ENCODE results near the gene SIPA1L2.
"Not testable (repeated sequence)": the region's sequence is repeated elsewhere in the genome, so short reads cannot be mapped to it uniquely, and the experiment has no call there.

The SIPA1L2 gene

GRCh38 chr1:232613752-232614381 is 16.1 kb downstream of the SIPA1L2 start:
- DNase-seq (ENCODE audit: low read depth), result no peak

DNA sequence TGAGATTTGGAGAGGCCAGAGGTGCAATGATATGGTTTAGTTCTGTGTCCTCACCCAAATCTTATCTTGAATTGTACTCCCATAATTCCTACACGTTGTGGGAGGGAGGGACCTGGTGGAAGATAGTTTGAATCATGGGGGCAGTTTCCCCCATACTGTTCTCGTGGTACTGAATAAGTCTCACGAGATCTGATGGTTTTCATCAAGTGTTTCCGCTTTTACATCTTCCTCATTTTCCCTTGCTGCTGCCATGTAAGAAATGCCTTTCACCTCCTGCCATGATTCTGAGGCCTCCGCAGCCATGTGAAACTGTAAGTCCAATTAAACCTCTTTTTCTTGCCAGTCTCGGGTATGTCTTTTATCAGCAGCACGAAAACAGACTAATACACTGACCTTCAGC is 17.1 kb downstream of the SIPA1L2 start:
- DNase-seq (ENCODE audit: low read depth), result not testable (repeated sequence)

DNA sequence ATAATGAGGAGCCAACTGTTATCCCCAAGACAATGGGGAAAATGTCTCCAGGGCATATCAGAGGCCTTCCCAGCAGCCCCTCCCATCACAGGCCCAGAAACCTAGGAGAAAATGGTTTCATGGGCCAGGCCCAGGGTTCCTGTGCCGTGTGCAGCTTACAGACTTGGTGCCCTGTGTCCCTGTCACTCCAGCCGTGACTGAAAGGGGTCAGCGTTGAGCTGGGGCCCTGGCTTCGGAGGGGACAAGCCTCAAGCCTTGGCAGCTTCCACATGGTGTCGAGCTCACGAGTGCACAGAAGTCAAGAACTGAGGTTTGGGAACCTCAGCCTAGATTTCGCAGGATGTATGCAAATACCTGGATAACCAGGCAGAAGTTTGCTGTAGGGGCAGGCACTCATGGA is 18.1 kb downstream of the SIPA1L2 start:
- DNase-seq (ENCODE audit: low read depth), result no peak

DNA sequence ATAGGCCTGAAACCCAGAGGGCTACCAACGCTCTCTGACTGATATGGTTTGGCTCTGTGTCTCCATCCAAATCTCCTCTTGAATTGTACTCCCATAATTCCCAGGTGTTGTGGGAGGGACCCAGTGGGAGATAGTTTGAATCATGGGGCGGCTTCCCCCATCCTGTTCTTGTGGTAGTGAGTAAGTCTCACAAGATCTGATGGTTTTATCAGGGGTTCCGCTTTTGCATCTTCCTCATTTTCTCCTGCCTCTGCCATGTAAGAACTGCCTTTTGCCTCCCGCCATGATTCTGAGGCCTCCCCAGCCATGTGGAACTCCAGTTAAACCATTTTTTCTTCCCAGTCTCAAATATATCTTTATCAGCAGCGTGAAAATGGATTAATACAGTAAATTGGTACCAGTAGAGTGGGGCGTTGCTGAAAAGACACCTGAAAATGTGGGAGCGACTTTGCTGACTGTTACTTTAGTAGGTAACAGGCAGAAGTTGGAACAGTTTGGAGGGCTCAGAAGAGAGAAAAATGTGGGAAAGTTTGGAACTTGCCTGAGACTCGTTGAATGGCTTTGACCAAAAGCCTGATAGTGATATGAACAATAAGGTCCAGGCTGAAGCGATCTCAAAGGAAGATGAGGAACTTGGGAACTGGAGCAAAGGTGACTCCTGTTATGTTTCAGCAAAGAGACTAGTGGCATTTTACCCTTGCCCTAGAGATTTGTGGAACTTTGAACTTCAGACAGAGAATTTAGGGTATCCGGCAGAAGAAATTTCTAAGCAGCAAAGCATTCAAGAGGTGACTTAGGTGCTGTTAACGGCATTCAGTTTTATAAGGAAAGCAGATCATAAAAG is 18.8 kb downstream of the SIPA1L2 start:
- not testable (repeated sequence) for DNase-seq (ENCODE audit: low read depth)

- DNase-seq (ENCODE audit: low read depth), result no peak
Measured at GRCh38 chr1:232610192-232610901, 19.6 kb downstream of the SIPA1L2 start.

DNA sequence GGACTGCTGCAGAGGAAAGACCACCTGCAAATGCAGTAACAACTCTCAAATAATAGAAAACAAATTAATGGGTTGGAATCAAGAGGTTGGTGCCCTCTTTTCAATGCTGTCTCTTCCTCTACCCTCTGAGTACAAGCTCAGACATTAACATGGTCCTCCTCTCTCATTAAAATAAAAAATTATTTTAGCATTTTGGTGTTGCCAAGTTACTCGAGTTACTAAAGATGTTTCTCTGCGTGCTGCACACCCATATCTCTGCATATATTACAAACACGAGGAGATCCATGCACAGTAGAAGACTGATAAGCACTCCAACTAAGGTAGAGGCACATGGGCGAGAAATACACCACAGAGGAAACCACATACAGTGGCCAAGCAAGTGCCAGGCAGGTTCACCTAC is 21.5 kb downstream of the SIPA1L2 start:
- DNase-seq (ENCODE audit: low read depth), result no peak

DNA sequence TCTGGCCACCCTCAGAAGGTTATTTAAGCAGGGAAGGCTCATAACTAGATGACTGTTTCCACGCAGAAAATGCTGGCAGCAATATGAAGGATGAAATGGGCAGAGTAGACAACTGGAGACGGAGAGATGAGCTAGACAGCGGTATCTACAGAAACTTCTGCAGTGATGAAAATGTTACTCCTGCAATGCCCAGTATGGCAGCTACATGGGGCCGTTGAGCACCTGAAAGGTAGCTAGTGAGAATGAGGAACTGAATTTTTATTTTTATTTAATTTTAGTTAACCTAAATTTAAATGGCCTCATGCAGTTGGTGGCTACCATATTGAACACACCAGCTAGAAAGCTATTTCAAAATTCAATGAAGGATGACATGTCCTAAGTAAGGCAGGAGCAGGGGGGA is 27.3 kb downstream of the SIPA1L2 start:
- DNase-seq (ENCODE audit: low read depth), result no peak

- no peak for DNase-seq (ENCODE audit: low read depth)
Measured at GRCh38 chr1:232600424-232601258, 29.3 kb downstream of the SIPA1L2 start.

GRCh38 chr1:232599178-232600041 is 30.5 kb downstream of the SIPA1L2 start:
- DNase-seq (ENCODE audit: low read depth), result peak; percentile 22

GRCh38 chr1:232598837-232599177 is 31.1 kb downstream of the SIPA1L2 start:
- DNase-seq (ENCODE audit: low read depth), result no peak

DNA sequence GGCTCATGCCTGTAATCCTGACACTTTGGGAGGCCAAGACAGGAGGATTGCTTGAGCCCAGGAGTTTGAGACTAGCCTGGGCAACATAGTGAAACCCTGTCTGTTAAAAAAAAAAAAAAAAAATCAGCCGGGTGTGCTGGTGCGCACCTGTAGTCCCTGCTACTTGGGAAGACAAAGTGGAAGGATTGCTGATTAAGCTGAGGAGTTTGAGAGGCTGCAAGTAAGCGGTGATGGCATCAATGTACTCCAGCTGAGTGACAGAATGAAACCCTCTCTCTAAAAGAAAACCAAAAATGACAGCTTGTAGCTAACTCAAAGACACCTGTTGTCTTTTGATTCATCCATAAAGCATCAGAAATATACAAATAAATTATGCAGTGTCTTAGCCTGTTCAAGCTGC is 31.8 kb downstream of the SIPA1L2 start:
- no peak for DNase-seq (ENCODE audit: low read depth)

- no peak for DNase-seq (ENCODE audit: low read depth)
Measured at GRCh38 chr1:232597721-232598120, 32.2 kb downstream of the SIPA1L2 start.

DNA sequence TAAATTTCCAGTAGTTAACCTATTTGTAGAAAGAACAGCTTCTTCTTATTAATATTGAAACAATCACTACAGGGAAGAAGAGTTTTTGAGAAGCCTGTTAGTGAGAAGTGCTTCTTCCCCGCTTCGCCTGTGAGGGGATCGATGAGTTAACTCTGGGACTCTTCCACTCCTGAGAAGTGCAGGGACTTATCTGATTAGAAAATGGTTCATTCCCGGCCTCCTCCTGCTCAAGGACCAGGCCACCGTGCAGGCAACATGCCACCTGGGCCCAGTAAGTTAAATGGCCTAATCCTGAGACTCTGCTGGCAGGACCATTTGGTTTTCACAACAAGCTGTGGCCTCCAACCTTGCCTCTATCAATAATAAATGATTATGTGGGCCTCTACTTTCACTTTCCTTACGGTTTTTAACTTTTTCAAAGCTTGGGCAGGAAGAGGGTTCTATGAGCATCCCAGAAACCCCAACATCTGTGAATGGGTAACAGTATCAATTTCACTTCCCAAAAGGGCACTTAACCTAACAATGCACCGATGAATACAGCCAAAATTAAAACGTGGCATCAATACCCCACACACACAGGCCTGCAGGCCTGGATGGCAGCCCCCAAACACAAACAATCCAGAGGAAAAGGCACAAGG is 33.1 kb downstream of the SIPA1L2 start:
- DNase-seq (ENCODE audit: low read depth), result no peak

DNA sequence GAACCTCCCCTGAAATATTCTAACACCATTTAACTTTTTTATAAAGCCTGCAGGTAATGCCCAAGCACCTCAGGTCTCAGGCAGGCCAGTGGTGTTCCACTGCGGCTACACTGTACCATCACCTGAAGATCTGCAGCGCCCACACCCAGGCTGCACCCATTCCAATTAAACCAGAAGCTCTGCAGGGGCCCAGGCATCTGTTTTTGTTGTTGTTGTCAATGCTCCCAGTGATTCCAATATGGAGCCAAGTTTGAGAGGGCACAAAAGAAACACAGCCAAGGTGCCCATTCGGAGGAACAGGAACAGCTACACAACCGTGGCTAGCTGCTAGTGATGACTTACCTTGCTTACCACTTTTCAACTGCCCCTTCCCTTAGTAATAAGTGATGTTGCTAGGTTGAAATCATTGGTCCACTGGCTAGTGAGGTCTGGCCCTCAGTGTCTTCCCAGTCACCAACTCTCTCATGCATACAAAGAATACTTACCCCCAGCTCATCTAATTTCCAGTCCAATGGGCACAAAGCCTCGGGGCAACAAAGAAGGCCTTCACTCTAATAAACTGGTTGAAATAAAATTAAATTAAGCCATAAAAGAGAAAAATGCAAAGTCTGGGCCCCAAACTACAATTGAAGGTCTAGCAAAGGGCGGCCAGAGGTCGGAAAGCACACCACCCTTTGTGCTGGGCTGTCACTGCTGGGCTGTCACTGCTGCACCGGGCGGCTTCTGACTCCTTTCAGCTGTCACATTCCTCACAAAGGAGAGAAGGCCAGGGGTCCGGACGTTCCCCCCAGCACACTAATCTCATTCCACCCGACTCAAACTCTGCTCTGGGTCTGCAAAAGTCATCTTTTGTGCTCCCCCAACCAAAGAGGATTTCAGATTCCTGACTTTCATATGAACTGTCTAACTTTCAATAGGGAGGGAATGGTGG is 34.9 kb downstream of the SIPA1L2 start:
- DNase-seq (ENCODE audit: low read depth), result no peak

DNA sequence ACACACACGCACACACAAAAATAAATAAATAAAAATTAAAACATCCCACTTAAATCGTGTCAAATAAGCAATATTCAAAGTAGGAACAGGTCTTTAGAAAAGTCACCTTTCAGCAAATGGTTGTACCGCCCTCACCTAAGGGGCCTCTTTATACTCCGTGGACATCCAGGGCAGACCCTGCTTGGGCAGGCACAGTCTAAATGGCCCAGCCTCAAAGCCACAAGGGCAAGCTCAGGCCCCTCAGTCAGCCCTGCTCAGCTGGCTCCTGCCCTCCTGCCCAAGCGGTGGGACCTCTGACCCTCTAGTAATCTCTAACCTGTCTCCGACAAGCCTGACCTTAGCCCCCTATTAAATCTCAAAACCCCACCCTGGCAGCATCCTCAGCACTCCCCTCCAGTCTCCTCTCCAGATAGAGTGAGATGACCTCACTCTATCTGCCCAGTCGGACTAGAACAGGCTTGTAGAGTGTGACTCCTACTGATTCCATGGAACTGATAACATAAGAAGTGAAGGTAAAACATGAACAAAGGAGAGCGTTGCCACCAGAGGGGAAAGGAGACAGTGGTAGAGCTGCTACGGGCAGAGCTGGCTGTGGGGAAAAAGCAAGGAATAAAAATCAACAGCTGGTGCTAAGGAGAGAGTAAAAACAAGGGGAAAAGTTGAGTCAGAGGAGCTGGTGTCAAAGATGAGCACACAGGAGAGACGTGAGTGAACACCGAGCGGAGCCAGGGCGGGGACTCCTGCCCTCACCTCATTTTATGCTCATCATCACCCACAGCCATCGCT is 36.0 kb downstream of the SIPA1L2 start:
- no peak for DNase-seq (ENCODE audit: low read depth)

DNA sequence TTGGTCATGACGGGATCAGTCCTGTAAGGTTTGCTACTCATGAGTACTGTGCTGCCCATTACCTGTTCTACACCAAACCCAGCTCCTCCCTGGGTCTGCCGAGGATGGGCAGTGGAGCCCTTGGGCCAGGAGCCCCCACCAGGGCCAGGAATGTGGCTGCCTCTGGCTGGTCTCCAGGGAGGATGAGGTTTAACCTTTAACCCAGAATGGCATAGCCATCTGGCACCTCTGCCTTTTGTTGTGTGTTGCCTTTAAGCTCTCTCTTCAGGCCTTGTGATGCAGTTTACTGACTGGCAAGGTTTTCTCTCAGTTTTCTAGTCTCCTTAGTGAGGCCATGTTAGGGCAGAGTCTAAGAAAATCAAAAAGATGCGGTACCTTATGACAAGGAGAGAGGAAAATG is 38.6 kb downstream of the SIPA1L2 start:
- DNase-seq (ENCODE audit: low read depth), result no peak

- DNase-seq (ENCODE audit: low read depth), result no peak
Measured at GRCh38 chr1:232590744-232591082, 39.2 kb downstream of the SIPA1L2 start.

DNA sequence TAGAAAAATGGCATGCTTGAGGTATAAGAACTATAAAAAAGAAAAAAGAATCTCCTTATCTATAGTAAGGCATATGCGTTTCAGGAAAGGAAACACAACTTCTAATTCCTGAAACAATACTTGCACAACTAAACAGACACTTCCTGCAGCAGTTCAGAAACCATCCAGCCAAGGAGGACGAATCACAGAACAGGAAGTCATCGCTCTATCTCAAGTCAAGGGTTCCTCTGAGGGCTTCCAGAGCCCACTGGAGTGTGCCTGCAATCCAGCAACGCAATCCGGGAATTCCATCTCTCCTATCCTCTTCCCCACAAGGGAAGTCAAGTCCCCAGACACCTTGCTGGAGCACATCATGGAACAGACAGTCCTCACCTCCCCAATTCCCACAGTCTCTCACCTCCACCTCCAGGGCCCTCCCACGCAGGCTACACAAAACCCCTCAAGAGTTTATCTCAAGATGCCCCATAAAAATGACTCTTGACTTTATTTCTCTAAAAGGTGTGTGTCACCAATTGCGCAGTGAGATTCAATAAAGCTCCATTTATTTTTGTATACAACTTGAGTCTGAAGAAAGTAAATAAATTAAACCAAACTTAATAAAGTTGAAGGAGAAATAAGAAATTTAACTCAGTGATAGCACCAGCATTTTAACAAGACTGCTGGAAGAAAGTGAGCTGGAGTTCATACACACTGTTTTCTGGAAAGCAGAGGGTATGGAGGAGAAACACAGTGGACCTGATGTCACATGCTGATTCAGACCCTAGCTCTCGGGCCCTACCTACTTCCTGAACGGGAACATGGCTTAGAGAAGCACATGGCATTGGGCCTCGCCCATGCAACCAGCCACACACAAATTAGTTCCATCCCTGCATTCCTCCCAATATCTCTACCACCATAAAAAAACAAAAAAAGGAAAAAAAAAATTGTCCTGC is 39.9 kb downstream of the SIPA1L2 start:
- DNase-seq (ENCODE audit: low read depth), result no peak

Measured in CMK (cell line).